IMR-90 (cell line): ENCODE measurements around the gene SWI5. TPM values are rescaled to one million over a fixed set of nuclear protein-coding genes. Genes with fewer than 3 reads are reported as not detected.

Experiments
- ATAC-seq: fragments of 200-7000 bp; cut with Tn5 transposase; 2 replicates; pipeline ENCODE4 v1.9.1; 2020; ENCODE audit warnings: low read depth, mild to moderate bottlenecking, moderate library complexity
- BruUV-seq: library from RNA; stranded (reverse); fragments of 400-500 nt; replicated peaks from 2 replicates; lab custom pipeline; 2021; lab: Mats Ljungman, UMichigan
- CTCF ChIA-PET: fragments of 300-600 bp; formaldehyde crosslinking; extraction: SDS; loops from one replicate; lab custom pipeline; 2021; ENCODE audit warnings: antibody characterized with exemption; lab: Yijun Ruan, JAX
- POLR2A ChIA-PET: fragments of 300-600 bp; sonication (Branson Sonifier 250); formaldehyde crosslinking; loops from one replicate; lab custom pipeline; 2022; ENCODE audit warnings: antibody characterized with exemption; ENCODE audit not compliant: unreplicated experiment; lab: Charles Lee
- DNase-seq: peaks from one replicate; pipeline ENCODE4 v3.0.0; 2013
- H2AFZ ChIP-seq: replicated peaks from 2 replicates; pipeline ENCODE3; 2013; ENCODE audit warnings: low read length, mild to moderate bottlenecking; ENCODE audit not compliant: poor library complexity
- H2AK5ac ChIP-seq: 2 replicates; pipeline ENCODE4 v1.6.1; 2013; ENCODE audit warnings: low read depth, low read length, inconsistent platforms
- H2AK9ac ChIP-seq: replicated peaks from 2 replicates; pipeline ENCODE3; 2013; ENCODE audit warnings: mild to moderate bottlenecking, low read depth, low read length, moderate library complexity; ENCODE audit not compliant: poor library complexity
- H2BK120ac ChIP-seq: 2 replicates; pipeline ENCODE4 v1.6.1; 2013; ENCODE audit warnings: low read depth, low read length, inconsistent platforms
- H2BK15ac ChIP-seq: 3 replicates; pipeline ENCODE4 v1.6.1; 2013; ENCODE audit warnings: low read depth, low read length, inconsistent platforms
- H2BK20ac ChIP-seq: 2 replicates; pipeline ENCODE4 v1.6.1; 2013; ENCODE audit warnings: low read depth, mild to moderate bottlenecking, inconsistent platforms, low read length, moderate library complexity
- H2BK5ac ChIP-seq: 2 replicates; pipeline ENCODE4 v1.6.1; 2013; ENCODE audit warnings: mild to moderate bottlenecking, low read depth, low read length, inconsistent platforms; ENCODE audit not compliant: poor library complexity, severe bottlenecking
- H3K14ac ChIP-seq: replicated peaks from 2 replicates; pipeline ENCODE4 v1.6.1; 2013; ENCODE audit warnings: low read depth, low read length, inconsistent platforms
- H3K18ac ChIP-seq: 2 replicates; pipeline ENCODE4 v1.6.1; 2013; ENCODE audit warnings: low read depth, low read length, control low read depth
- H3K23ac ChIP-seq: 2 replicates; pipeline ENCODE4 v1.6.1; 2013; ENCODE audit warnings: low read depth, low read length, inconsistent platforms
- H3K27ac ChIP-seq: 2 replicates; pipeline ENCODE4 v1.5.1; 2013; ENCODE audit warnings: mild to moderate bottlenecking, control low read depth, low read length; ENCODE audit not compliant: insufficient read depth
- H3K27me3 ChIP-seq: 2 replicates; pipeline ENCODE4 v1.6.1; 2013; ENCODE audit warnings: low read length; ENCODE audit not compliant: control insufficient read depth, insufficient read depth
- H3K36me3 ChIP-seq: 2 replicates; pipeline ENCODE4 v1.6.1; 2013; ENCODE audit warnings: low read length, mixed read lengths; ENCODE audit not compliant: control insufficient read depth, insufficient read depth
- H3K4ac ChIP-seq: 2 replicates; pipeline ENCODE4 v1.6.1; 2013; ENCODE audit warnings: low read depth, low read length, inconsistent platforms
- H3K4me1 ChIP-seq: 2 replicates; pipeline ENCODE4 v1.6.1; 2013; ENCODE audit warnings: low read length, mixed read lengths; ENCODE audit not compliant: control insufficient read depth, insufficient read depth
- H3K4me2 ChIP-seq: 2 replicates; pipeline ENCODE4 v1.6.1; 2013; ENCODE audit warnings: low read depth, mild to moderate bottlenecking, control low read depth, low read length, moderate library complexity
- H3K4me3 ChIP-seq: 2 replicates; pipeline ENCODE4 v1.5.1; 2013; ENCODE audit warnings: low read depth, mild to moderate bottlenecking, control low read depth, low read length, moderate library complexity; ENCODE audit not compliant: insufficient read depth
- H3K56ac ChIP-seq: 2 replicates; pipeline ENCODE4 v1.6.1; 2013; ENCODE audit warnings: low read length, inconsistent platforms; ENCODE audit not compliant: insufficient read depth; ENCODE audit errors: extremely low read depth
- H3K79me1 ChIP-seq, 2 experiments: 2 replicates each; pipeline ENCODE4 v1.6.1; 2013; ENCODE audit warnings: low read length in 2 of 2, inconsistent platforms in 1 of 2, low read depth in 1 of 2
- H3K9ac ChIP-seq: 2 replicates; pipeline ENCODE4 v1.6.1; 2013; ENCODE audit warnings: low read depth, low read length, control low read depth
- H3K9me1 ChIP-seq: 2 replicates; pipeline ENCODE4 v1.6.1; 2013; ENCODE audit warnings: low read length, inconsistent platforms; ENCODE audit not compliant: insufficient read depth
- H3K9me3 ChIP-seq: 2 replicates; pipeline ENCODE4 v1.6.1; 2013; ENCODE audit warnings: low read length; ENCODE audit not compliant: control insufficient read depth, insufficient read depth
- H4K20me1 ChIP-seq: 2 replicates; pipeline ENCODE4 v1.6.1; 2013; ENCODE audit warnings: low read length, inconsistent platforms; ENCODE audit not compliant: insufficient read depth
- H4K5ac ChIP-seq: 2 replicates; pipeline ENCODE4 v1.6.1; 2013; ENCODE audit warnings: mild to moderate bottlenecking, low read depth, low read length, control low read depth
- H4K8ac ChIP-seq, 2 experiments: 2 replicates each; pipeline ENCODE4 v1.6.1; 2013; ENCODE audit warnings: low read depth in 2 of 2, low read length in 2 of 2, control low read depth in 1 of 2, inconsistent platforms in 1 of 2
- H4K91ac ChIP-seq: 2 replicates; pipeline ENCODE4 v1.6.1; 2013; ENCODE audit warnings: low read depth, low read length, inconsistent platforms; ENCODE audit not compliant: insufficient read depth
- CHD1 ChIP-seq: IDR thresholded peaks from 2 replicates; pipeline ENCODE4 v1.6.1; 2012; ENCODE audit warnings: low read depth, low read length, improper control_type of control experiment
- ELK1 ChIP-seq: fragments of 150-350 bp; IDR thresholded peaks from 2 replicates; pipeline ENCODE4 v1.6.1; 2016; ENCODE audit warnings: low read depth, mild to moderate bottlenecking, low read length, moderate library complexity, borderline replicate concordance
- RAD21 ChIP-seq: IDR thresholded peaks from 2 replicates; pipeline ENCODE4 v1.6.1; 2012; ENCODE audit warnings: low read length, improper control_type of control experiment
- RCOR1 ChIP-seq: IDR thresholded peaks from 2 replicates; pipeline ENCODE4 v1.6.1; 2012; ENCODE audit warnings: mild to moderate bottlenecking, low read length, improper control_type of control experiment; ENCODE audit not compliant: insufficient replicate concordance
- USF2 ChIP-seq: fragments of 150-350 bp; IDR thresholded peaks from 2 replicates; pipeline ENCODE4 v1.6.1; 2017; ENCODE audit warnings: mild to moderate bottlenecking, antibody characterized with exemption, low read length, low read depth
- WGBS, 2 experiments: methylation state at CpG; one replicate each; pipeline versions ENCODE4 v1.1.5 to v1.1.7; 2013; ENCODE audit warnings: missing lambda C conversion rate in 2 of 2; ENCODE audit not compliant: insufficient read length in 1 of 2; ENCODE audit errors: extremely low coverage in 2 of 2; 5-methylcytosine and 5-hydroxymethylcytosine counted together
- dilution Hi-C: fragments of 300-500 bp; cut with HindIII; formaldehyde crosslinking; loops from one replicate; pipeline ENCODE4 v1.14.3; 2018; ENCODE audit warnings: low sequenced_read_pairs; ENCODE audit not compliant: unreplicated experiment
- in situ Hi-C: fragments of 300-500 bp; cut with MboI; formaldehyde crosslinking; loops from 3 replicates; pipeline ENCODE4 v1.14.3; 2019; ENCODE audit warnings: low sequenced_read_pairs, inconsistent platforms, mixed read lengths
- intact Hi-C: fragments of 100-400 bp; cut with micrococcal nuclease; formaldehyde crosslinking; loops from 2 replicates; pipeline ENCODE4 v1.10.0; 2022
- polyA plus RNA-seq, 3 experiments: library from polyadenylated mRNA; depleted of rRNA; stranded (reverse); fragments of >200 nt; gene quantifications; 2 replicates each; pipeline ENCODE4 v1.2.3, GENCODE V29; 2012; ENCODE audit warnings: low replicate concordance in 1 of 3
- total RNA-seq: library from RNA; depleted of rRNA; stranded (reverse); fragments of >200 nt; gene quantifications from 2 replicates; pipeline ENCODE4 v1.2.3, GENCODE V29; 2012

SWI5 gene
- total and polyA plus RNA-seq, 2 of the 4 experiments (the other 2 are of a cell fraction): 38.9 to 93.5 TPM

GRCh38 chr9:128282500-128282899, 6.4 kb downstream of the SWI5 start:
- POLR2A ChIA-PET: no interaction called here
- Histone ChIP-seq H2BK5ac (peak overlapping the region; percentile 1), H2BK120ac (no peak overlapping the region), H4K8ac (peak overlapping the region in 1 of 2 experiments; percentile 35; a peak in 1 of 4 replicates), H3K23ac (0 out of 2 replicates have a peak overlapping the region, but pooled peaks have one; percentile 8), H3K36me3 (peaks cover 16% of the 10 kb centered on the region), H4K91ac (no peak overlapping the region), H3K4me2 (no peak overlapping the region), H3K9me1 (peaks cover 7% of the 10 kb centered on the region), H3K4me1 (peaks cover 1% of the 10 kb centered on the region; the same call in 1 of the 2 replicates), H3K9ac (no peak overlapping the region), H3K27me3 (no peaks in the 10 kb centered on the region), H4K5ac (no peak overlapping the region), H2BK15ac (no peak overlapping the region), H3K9me3 (no peaks in the 10 kb centered on the region), H3K4ac (no peak overlapping the region), H3K27ac (no peak overlapping the region), H2AK5ac (no peak overlapping the region), H3K18ac (no peak overlapping the region), H3K56ac (no peak overlapping the region), H3K79me1 (peaks cover 10 to 31% of the 10 kb centered on the region in 2 experiments), H3K14ac (no peak overlapping the region), H2AFZ (no peak overlapping the region), H2BK20ac (no peak overlapping the region), H2AK9ac (no peak overlapping the region), H4K20me1 (no peaks in the 10 kb centered on the region), H3K4me3 (no peak overlapping the region)
- WGBS, 2 experiments: no CpG with 5 or more reads among the region's 6 CpGs
- intact Hi-C loops: no loop called here
- dilution Hi-C loops: no loop called here
- BruUV-seq: no TSS peak
- ATAC-seq: no peak
- TF ChIP-seq RAD21: no peak
- TF ChIP-seq CHD1: no peak
- no peak for TF ChIP-seq USF2
- TF ChIP-seq ELK1: no peak
- TF ChIP-seq RCOR1: no peak
- CTCF ChIA-PET: interaction anchor here (1.2 kb wide), 1 partner anchor 59 kb away, joined by 3 read pairs; no protein-coding TSS in a partner anchor
- DNase-seq: peak; percentile 76
- in situ Hi-C loops: no loop called here
